GM20000 (cell line): Measurements from ENCODE around the gene ZNF66.
"Not testable (repeated sequence)": the region's sequence is repeated elsewhere in the genome, so short reads cannot be mapped to it uniquely, and the experiment has no call there.

ENCODE experiments used
- DNase-seq: peaks from one replicate; pipeline ENCODE4 v3.0.0; 2012; ENCODE audit warnings: low spot score
- TF ChIP-seq, protein P1 (sequence below): IDR thresholded peaks from 2 replicates; pipeline ENCODE4 v1.5.1; 2012; ENCODE audit warnings: mild to moderate bottlenecking, control low read depth; ENCODE audit errors: extremely low read depth, missing control alignments

The ZNF66 gene

DNA sequence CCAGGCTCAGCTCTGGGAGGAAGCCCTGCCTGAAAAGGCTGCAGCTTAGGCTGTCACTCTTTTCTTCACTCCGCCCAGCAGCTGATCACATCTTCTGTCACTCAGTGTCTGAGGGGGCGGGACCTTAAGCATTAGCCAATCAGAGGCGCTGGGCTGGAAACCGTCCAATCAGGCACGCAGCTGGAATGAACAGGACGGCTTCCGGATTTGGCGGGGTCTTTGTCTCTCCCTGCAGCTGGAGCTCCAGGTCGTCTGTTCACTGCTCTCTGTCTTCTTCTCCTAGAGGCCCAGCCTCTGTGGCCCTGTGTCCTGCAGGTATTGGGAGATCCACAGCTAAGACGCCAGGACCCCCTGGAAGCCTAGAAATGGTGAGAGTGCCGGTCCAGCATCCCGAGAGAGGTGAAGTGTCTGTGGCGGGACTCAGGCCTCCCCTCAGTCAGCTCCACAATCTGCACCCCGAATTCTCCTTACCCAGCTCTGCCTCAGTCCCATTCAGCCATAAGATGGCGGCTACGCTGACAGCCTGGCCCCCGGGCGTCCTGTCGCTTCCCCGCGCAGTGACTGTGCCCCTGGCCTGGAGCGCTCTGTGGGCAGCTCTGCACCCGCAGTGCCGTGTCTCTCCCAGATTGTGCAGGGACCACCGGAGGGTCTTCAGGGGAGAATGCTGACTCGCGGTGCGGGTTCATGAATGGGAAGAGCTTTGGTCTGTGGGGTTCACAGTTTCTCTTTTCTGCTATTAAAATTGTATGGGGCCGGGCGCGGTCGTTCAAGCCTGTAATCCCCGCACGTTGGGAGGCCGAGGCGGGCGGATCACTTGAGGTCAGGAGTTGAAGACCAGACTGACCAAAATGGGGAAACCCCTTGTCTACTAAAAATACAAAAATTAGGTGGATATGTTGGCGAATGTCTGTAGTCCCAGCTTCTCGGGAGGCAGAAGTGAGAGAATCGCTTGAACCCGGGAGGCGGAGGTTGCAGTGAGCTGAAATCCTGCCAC lies at the start of gene ZNF66:
Gene ZNF66, plus strand, starts transcription at position 222 of the 994 bp plus-strand sequence. Its CDS starts 144 bp downstream, at position 366.
- DNase-seq = peak; percentile 86
- TF ChIP-seq, protein P1, sequence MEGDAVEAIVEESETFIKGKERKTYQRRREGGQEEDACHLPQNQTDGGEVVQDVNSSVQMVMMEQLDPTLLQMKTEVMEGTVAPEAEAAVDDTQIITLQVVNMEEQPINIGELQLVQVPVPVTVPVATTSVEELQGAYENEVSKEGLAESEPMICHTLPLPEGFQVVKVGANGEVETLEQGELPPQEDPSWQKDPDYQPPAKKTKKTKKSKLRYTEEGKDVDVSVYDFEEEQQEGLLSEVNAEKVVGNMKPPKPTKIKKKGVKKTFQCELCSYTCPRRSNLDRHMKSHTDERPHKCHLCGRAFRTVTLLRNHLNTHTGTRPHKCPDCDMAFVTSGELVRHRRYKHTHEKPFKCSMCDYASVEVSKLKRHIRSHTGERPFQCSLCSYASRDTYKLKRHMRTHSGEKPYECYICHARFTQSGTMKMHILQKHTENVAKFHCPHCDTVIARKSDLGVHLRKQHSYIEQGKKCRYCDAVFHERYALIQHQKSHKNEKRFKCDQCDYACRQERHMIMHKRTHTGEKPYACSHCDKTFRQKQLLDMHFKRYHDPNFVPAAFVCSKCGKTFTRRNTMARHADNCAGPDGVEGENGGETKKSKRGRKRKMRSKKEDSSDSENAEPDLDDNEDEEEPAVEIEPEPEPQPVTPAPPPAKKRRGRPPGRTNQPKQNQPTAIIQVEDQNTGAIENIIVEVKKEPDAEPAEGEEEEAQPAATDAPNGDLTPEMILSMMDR = no peak

DNA sequence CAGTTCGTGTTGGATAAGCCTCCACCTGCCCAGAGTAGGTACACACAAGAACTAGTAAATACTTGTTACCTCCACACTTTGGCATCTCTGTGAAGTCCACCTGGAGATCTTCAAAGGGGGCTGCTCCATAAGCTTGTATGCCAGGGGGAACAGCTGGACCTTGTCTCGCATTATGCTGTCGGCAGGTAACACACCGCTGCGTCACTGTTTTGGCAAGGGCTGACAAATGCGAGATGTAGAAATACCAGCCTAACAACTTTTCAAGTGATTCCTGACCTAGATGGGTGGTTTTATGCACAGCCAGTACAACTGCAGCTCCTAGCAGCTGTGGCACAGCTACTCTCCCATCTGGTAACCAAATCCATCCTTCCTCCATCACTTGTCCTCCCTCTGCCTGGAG lies 25.9 kb upstream of the ZNF66 start:
- DNase-seq = not testable (repeated sequence)

GRCh38 chr19:20752291-20752690 lies 23.8 kb upstream of the ZNF66 start:
- not testable (repeated sequence) for DNase-seq

GRCh38 chr19:20769225-20769736 lies 6.8 kb upstream of the ZNF66 start:
- not testable (repeated sequence) for DNase-seq

DNA sequence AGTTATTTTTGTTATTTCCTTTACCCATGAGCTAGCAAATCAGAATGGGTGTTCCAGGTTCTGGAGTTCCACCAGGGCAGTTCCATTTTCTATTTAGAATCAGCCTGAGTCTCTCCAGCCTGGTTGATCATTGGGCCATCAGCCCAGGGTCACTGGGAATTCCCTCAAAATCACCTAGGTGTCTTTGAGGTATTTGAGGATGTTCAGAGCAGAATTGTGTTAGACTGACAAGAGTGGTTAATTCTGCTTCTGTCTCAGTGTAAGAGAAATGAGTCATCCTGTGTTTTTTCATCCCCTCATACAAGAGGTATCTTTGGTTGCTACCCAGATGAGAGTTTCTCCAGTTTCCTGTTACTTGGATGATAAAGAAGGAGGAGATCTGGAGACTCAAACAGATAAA lies 11.7 kb downstream of the ZNF66 start:
- no peak for DNase-seq
- TF ChIP-seq, protein P1 = no peak

DNA sequence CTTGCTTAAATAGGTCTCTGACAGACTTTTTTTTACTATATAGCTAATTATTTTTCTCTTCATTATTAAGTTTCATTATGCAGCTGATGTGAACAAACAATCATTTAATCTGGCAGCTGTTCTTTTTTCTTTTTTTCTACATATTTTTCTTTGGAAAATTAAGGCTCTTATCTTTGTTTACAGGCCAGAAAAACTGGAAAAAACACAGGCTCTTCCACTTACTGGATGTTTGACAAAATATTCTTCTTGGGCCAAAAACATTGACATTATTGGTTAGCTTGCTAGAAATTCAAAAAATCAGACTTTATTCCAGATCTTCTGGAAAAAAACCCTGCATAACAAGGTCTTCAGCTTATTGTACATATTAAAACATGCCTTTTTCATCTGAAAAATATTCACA lies 15.7 kb downstream of the ZNF66 start:
- no peak for DNase-seq
- TF ChIP-seq, protein P1 = no peak

DNA sequence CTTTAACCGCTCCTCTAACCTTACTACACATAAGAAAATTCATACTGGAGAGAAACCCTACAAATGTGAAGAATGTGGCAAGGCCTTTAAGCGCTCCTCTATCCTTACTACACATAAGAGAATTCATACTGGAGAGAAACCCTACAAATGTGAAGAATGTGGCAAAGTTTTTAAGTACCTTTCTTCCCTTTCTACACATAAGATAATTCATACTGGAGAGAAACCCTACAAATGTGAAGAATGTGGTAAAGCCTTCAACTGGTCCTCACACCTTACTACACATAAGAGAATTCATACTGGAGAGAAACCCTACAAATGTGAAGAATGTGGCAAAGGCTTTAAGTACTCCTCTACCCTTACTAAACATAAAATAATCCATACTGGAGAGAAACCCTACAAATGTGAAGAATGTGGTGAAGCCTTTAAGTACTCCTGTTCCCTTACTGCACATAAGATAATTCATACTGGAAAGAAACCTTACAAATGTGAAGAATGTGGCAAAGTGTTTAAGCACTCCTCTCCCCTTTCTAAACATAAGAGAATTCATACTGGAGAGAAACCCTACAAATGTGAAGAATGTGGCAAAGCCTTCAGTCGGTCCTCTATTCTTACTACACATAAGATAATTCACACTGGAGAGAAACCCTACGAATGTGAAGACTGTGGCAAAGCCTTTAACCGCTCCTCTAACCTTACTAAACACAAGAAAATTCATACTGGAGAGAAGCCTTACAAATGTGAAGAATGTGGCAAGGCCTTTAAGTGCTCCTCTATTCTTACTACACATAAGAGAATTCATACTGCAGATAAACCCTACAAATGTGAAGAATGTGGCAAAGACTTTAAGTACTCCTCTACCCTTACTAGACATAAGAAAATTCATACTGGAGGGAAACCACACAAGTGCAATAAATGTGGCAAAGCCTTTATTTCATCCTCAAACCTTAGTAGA lies 30.5 kb downstream of the ZNF66 start:
- DNase-seq = not testable (repeated sequence)

- TF ChIP-seq, protein P1 = no peak
- no peak for DNase-seq
Observed at GRCh38 chr19:20840371-20840770, 64.3 kb downstream of the ZNF66 start.
